ENCODE data around the gene PRODH2. TPM values are rescaled to one million over a fixed set of nuclear protein-coding genes. Genes with fewer than 3 reads are reported as not detected.

The PRODH2 gene
- not detected for total RNA-seq

- intact Hi-C loops (cut with DNase I), result no loop called here
- ATAC-seq (no peak), DNase-seq (ENCODE audit: low spot score) (no peak)
Observed at GRCh38 chr19:35812220-35813042, at the start of gene PRODH2. Gene PRODH2, minus strand, starts transcription at chr19:35812845. Its CDS starts 40 bp downstream, at chr19:35812805.

GRCh38 chr19:35861640-35862160, 49.1 kb upstream of the PRODH2 start:
- no peak for DNase-seq (ENCODE audit: low spot score)

GRCh38 chr19:35860818-35861639, 48.4 kb upstream of the PRODH2 start:
- intact Hi-C loops (cut with DNase I), result no loop called here
- ATAC-seq (no peak), DNase-seq (ENCODE audit: low spot score) (no peak)

More at GRCh38 chr19:35861640-35862160, 49.1 kb upstream of the PRODH2 start:
- ATAC-seq, result no peak
- intact Hi-C loops (cut with DNase I), result no loop called here

GRCh38 chr19:35860436-35860817, 47.8 kb upstream of the PRODH2 start:
- intact Hi-C loops (cut with DNase I), result no loop called here
- ATAC-seq (no peak), DNase-seq (ENCODE audit: low spot score) (no peak)

- intact Hi-C loops (cut with DNase I), result no loop called here
- no peak for DNase-seq (ENCODE audit: low spot score)
- ATAC-seq, result no peak
Observed at GRCh38 chr19:35859414-35859813, 46.8 kb upstream of the PRODH2 start.

- intact Hi-C loops (cut with DNase I), result no loop called here
- no peak for DNase-seq (ENCODE audit: low spot score)
- no peak for ATAC-seq
Observed at GRCh38 chr19:35858311-35858710, 45.7 kb upstream of the PRODH2 start.

- no peak for ATAC-seq
- intact Hi-C loops (cut with DNase I), result no loop called here
- DNase-seq (ENCODE audit: low spot score), result no peak
Observed at GRCh38 chr19:35856546-35857149, 44.0 kb upstream of the PRODH2 start, which contains the start of gene KIRREL2. Gene KIRREL2, plus strand, starts transcription at chr19:35856911. Its CDS starts 209 bp downstream, at chr19:35857120.

- DNase-seq (ENCODE audit: low spot score) (no peak), ATAC-seq (no peak)
- intact Hi-C loops (cut with DNase I), result no loop called here
Observed at GRCh38 chr19:35853038-35853756, 40.6 kb upstream of the PRODH2 start.

- no peak for DNase-seq (ENCODE audit: low spot score)
- intact Hi-C loops (cut with DNase I), result no loop called here
- ATAC-seq, result no peak
Observed at GRCh38 chr19:35852029-35852780, 39.6 kb upstream of the PRODH2 start, which contains the start of gene NPHS1. Gene NPHS1, minus strand, starts transcription at chr19:35852504. Its CDS starts 667 bp downstream, at chr19:35851837.

- ATAC-seq (no peak), DNase-seq (ENCODE audit: low spot score) (no peak)
- intact Hi-C loops (cut with DNase I), result no loop called here
Observed at GRCh38 chr19:35851213-35852028, 38.8 kb upstream of the PRODH2 start.

GRCh38 chr19:35848919-35849505, 36.4 kb upstream of the PRODH2 start:
- intact Hi-C loops (cut with DNase I), result no loop called here
- DNase-seq (ENCODE audit: low spot score) (no peak), ATAC-seq (no peak)

GRCh38 chr19:35848486-35848885, 35.8 kb upstream of the PRODH2 start:
- ATAC-seq (no peak), DNase-seq (ENCODE audit: low spot score) (no peak)
- intact Hi-C loops (cut with DNase I), result no loop called here

- ATAC-seq, result no peak
- intact Hi-C loops (cut with DNase I), result no loop called here
- DNase-seq (ENCODE audit: low spot score), result no peak
Observed at GRCh38 chr19:35847911-35848310, 35.3 kb upstream of the PRODH2 start.

- ATAC-seq (no peak), DNase-seq (ENCODE audit: low spot score) (no peak)
- intact Hi-C loops (cut with DNase I), result no loop called here
Observed at GRCh38 chr19:35846038-35846668, 33.5 kb upstream of the PRODH2 start.

- intact Hi-C loops (cut with DNase I), result no loop called here
- no peak for ATAC-seq
Observed at GRCh38 chr19:35845215-35846037, 32.8 kb upstream of the PRODH2 start.

More at GRCh38 chr19:35845215-35846037, 32.8 kb upstream of the PRODH2 start:
- no peak for DNase-seq (ENCODE audit: low spot score)

Measured in sciatic nerve (tissue), 2 donors.